ENCODE measurements around the gene LTB4R. TPM values are rescaled to one million over a fixed set of nuclear protein-coding genes. Genes with fewer than 3 reads are reported as not detected.

Gene LTB4R
- total RNA-seq, 2 donors from 2014 or later, result 6.4 to 6.6 TPM

DNA sequence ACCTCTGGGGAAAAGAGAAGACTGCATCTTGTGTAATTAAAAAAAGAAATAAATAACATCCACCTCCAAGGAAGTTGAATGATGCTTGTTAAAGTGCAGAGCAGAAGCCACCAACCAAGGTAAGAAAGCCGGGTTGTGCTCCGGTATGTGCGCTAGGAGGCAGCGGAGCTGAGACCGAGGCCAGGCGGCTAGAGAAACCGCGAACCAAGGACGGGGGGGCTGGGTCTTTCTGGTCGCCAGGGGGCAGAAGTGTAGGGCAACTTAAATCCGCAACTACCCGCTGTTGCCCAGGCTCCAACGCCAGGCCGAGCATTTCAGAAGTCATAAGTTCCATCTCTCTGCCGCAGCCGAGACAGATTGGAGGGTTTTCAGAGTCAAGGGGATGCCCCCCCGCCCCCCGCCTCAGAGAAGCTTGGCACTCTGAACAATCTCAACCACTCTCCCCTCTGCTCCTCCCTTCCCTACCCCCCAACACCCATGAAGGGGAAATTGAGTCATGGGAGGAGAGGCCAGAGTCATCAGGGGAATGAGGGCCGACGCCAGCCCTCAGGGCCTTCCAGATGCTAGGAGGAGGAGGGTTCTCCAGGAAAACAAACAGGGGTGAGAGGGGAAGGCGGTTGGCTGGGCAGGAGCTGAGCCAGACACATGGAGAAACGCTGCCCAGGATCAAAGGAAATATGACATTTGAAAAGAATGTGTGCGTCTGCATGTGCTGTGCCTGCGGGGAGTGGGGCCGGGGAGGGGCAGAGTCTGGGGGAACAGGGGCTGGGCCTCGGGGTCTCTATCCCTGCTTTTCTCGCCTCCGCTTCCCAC lies 54.5 kb downstream of the LTB4R start:
- Histone ChIP-seq H3K9ac (ENCODE audit: extremely low read depth, low read length, poor library complexity, severe bottlenecking) (no peak overlapping the region), H3K4me3 (ENCODE audit: low read length) (peak overlapping the region; percentile 84), H3K36me3 (ENCODE audit: control insufficient read depth, insufficient read depth, low read length) (no peaks in the 10 kb centered on the region), H3K9me3 (ENCODE audit: control insufficient read depth, low read length) (no peaks in the 10 kb centered on the region), H3K27me3 (ENCODE audit: control insufficient read depth, insufficient read depth, low read length, poor library complexity, severe bottlenecking) (peaks cover 25% of the 10 kb centered on the region), H3K4me1 (ENCODE audit: control insufficient read depth, insufficient read depth, low read length) (peaks cover 2% of the 10 kb centered on the region), H3K27ac (ENCODE audit: low read depth, low read length) (peak overlapping the region; percentile 52)
- peak; percentile 97 for DNase-seq
- peaks cover 8% of the 10 kb centered on the region for H3K4me1 Mint-ChIP-seq
- no peaks in the 10 kb centered on the region for H3K9me3 Mint-ChIP-seq
- peak overlapping the region; percentile 55 for H3K27ac Mint-ChIP-seq
- WGBS, 2 experiments (ENCODE audit: insufficient coverage in 1 of 2, insufficient read length in 1 of 2), result 5 to 6% methylated on average over 13 to 28 of the region's 28 CpGs
- peak overlapping the region; percentile 69 for H3K4me3 Mint-ChIP-seq
- peaks cover 33% of the 10 kb centered on the region for H3K27me3 Mint-ChIP-seq (ENCODE audit: insufficient read depth)
- H3K36me3 Mint-ChIP-seq (ENCODE audit: low read depth), result no peaks in the 10 kb centered on the region
- TF ChIP-seq, protein P1, sequence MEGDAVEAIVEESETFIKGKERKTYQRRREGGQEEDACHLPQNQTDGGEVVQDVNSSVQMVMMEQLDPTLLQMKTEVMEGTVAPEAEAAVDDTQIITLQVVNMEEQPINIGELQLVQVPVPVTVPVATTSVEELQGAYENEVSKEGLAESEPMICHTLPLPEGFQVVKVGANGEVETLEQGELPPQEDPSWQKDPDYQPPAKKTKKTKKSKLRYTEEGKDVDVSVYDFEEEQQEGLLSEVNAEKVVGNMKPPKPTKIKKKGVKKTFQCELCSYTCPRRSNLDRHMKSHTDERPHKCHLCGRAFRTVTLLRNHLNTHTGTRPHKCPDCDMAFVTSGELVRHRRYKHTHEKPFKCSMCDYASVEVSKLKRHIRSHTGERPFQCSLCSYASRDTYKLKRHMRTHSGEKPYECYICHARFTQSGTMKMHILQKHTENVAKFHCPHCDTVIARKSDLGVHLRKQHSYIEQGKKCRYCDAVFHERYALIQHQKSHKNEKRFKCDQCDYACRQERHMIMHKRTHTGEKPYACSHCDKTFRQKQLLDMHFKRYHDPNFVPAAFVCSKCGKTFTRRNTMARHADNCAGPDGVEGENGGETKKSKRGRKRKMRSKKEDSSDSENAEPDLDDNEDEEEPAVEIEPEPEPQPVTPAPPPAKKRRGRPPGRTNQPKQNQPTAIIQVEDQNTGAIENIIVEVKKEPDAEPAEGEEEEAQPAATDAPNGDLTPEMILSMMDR (conservative IDR thresholded peaks at IDR 0.05), result peak; percentile 99

DNA sequence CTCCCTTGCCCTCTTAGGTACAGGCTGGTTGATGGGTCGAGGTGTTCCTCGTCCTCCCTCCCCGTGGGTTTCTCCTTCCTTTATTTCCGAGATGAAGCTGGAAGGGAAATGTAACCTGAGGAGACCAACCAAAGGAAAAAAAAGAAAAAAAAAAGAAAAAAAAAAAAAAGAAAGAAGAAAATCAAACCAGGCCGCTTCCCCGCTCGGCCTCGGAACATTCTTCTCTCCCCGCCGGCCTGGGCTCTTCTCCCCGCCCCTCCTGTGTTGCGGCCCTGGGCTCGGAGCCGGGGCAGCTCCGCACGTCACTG lies 55.1 kb downstream of the LTB4R start:
- peak overlapping the region; percentile 84 for H3K4me3 ChIP-seq (ENCODE audit: low read length)
- Mint-ChIP-seq H3K4me1 (peaks cover 8% of the 10 kb centered on the region), H3K4me3 (peak overlapping the region; percentile 69), H3K36me3 (ENCODE audit: low read depth) (no peaks in the 10 kb centered on the region), H3K27ac (no peak overlapping the region), H3K27me3 (ENCODE audit: insufficient read depth) (peaks cover 28% of the 10 kb centered on the region), H3K9me3 (no peaks in the 10 kb centered on the region)
- H3K36me3 ChIP-seq (ENCODE audit: control insufficient read depth, insufficient read depth, low read length), result no peaks in the 10 kb centered on the region
- no peak for DNase-seq
- WGBS, 2 experiments (ENCODE audit: insufficient coverage in 1 of 2, insufficient read length in 1 of 2), result 2% methylated on average over 6 to 16 of the region's 16 CpGs
- H3K27ac ChIP-seq (ENCODE audit: low read depth, low read length), result peak overlapping the region; percentile 92
- H3K9me3 ChIP-seq (ENCODE audit: control insufficient read depth, low read length), result no peaks in the 10 kb centered on the region
- peaks cover 19% of the 10 kb centered on the region for H3K27me3 ChIP-seq (ENCODE audit: control insufficient read depth, insufficient read depth, low read length, poor library complexity, severe bottlenecking)
- TF ChIP-seq, protein P1 (conservative IDR thresholded peaks at IDR 0.05), result no peak
- peaks cover 7% of the 10 kb centered on the region for H3K4me1 ChIP-seq (ENCODE audit: control insufficient read depth, insufficient read depth, low read length)
- peak overlapping the region; percentile 41 for H3K9ac ChIP-seq (ENCODE audit: extremely low read depth, low read length, poor library complexity, severe bottlenecking)

DNA sequence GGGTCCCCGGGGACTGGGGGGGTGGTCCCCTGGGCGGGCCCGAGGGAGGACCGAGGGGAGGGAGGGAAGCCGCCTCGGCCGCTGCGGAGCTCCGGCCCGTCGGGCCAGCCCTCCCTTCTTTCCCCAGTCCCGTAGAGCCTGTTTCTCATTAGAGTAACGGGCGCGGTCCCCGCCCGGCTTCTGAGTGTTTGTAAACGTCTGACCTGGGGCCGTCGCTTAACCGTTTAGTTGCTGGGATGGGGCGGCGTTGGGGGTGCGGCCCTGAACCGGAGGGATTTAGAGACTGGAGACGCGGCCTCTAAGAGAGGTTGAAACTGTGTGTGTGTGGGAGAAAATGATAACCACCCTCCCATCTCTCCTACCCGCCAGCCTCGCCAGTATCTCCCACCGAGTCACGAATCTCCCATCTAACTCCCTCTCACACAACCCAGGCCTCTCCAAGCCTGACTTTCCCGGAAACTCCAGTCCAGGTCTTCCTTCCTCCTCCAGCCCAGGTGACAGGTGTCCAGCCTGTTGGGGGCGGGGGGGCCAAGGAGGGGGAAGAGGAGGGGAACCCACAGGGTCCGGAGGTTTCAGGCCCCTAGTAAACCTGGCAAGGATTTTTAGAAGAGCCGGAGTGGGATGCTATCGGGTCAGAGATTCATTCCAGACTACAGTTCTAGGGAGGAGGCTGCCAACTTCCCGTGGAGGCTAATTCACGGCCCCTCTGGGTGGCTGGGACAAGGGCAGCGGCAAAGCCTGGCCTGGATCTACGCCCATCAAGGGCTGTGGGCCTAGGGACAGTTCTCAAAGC lies 55.6 kb downstream of the LTB4R start:
- no peaks in the 10 kb centered on the region for H3K36me3 ChIP-seq (ENCODE audit: control insufficient read depth, insufficient read depth, low read length)
- TF ChIP-seq, protein P1 (conservative IDR thresholded peaks at IDR 0.05), result no peak
- H3K27ac Mint-ChIP-seq, result peak overlapping the region; percentile 93
- peak; percentile 99 for DNase-seq
- peaks cover 7% of the 10 kb centered on the region for H3K4me1 ChIP-seq (ENCODE audit: control insufficient read depth, insufficient read depth, low read length)
- H3K27ac ChIP-seq (ENCODE audit: low read depth, low read length), result peak overlapping the region; percentile 92
- peak overlapping the region; percentile 84 for H3K4me3 ChIP-seq (ENCODE audit: low read length)
- peak overlapping the region; percentile 41 for H3K9ac ChIP-seq (ENCODE audit: extremely low read depth, low read length, poor library complexity, severe bottlenecking)
- peaks cover 8% of the 10 kb centered on the region for H3K4me1 Mint-ChIP-seq
- no peaks in the 10 kb centered on the region for H3K36me3 Mint-ChIP-seq (ENCODE audit: low read depth)
- peaks cover 22% of the 10 kb centered on the region for H3K27me3 Mint-ChIP-seq (ENCODE audit: insufficient read depth)
- H3K4me3 Mint-ChIP-seq, result peak overlapping the region; percentile 69
- 0 to 1% methylated on average over 3 to 40 of the region's 40 CpGs for WGBS, 2 experiments (ENCODE audit: insufficient coverage in 1 of 2, insufficient read length in 1 of 2)
- H3K27me3 ChIP-seq (ENCODE audit: control insufficient read depth, insufficient read depth, low read length, poor library complexity, severe bottlenecking), result peaks cover 14% of the 10 kb centered on the region
- H3K9me3 Mint-ChIP-seq, result no peaks in the 10 kb centered on the region
- no peaks in the 10 kb centered on the region for H3K9me3 ChIP-seq (ENCODE audit: control insufficient read depth, low read length)

Other genes starting within 250 kb of the LTB4R start
- not detected for gene CPNE6, start 239.9 kb upstream of the LTB4R start, total RNA-seq
- gene PCK2, start 217.2 kb upstream of the LTB4R start, total RNA-seq, result 10 to 100 TPM; 37.7 to 42.8 TPM
- 10 to 100 TPM; 71.1 to 72.2 TPM for gene DCAF11, start 196.7 kb upstream of the LTB4R start, total RNA-seq
- 1 to 10 TPM; 1.9 TPM for gene NRL, start 196.6 kb upstream of the LTB4R start, total RNA-seq
- gene FITM1, start 180.8 kb upstream of the LTB4R start, total RNA-seq, result 1 to 10 TPM in 1 of 2 donors, not detected in 1; 1.1 TPM
- 100 to 1,000 TPM in 1 of 2 donors, 10 to 100 TPM in 1; 68.6 to 108 TPM for gene PSME1, start 175.3 kb upstream of the LTB4R start, total RNA-seq
- 10 to 100 TPM; 34.0 to 39.5 TPM for gene EMC9, start 169.9 kb upstream of the LTB4R start, total RNA-seq
- 100 to 1,000 TPM; 106 to 112 TPM for gene PSME2, start 164.9 kb upstream of the LTB4R start, total RNA-seq
- gene RNF31, start 164.0 kb upstream of the LTB4R start, total RNA-seq, result 10 to 100 TPM; 75.5 to 82.9 TPM
- gene IRF9, start 150.2 kb upstream of the LTB4R start, total RNA-seq, result 10 to 100 TPM; 13.6 to 26.9 TPM
- gene REC8, start 139.4 kb upstream of the LTB4R start, total RNA-seq, result 10 to 100 TPM; 60.3 to 98.3 TPM
- 10 to 100 TPM; 56.3 to 67.4 TPM for gene IPO4, start 122.7 kb upstream of the LTB4R start, total RNA-seq
- 10 to 100 TPM; 37.4 to 40.8 TPM for gene TM9SF1, start 116.1 kb upstream of the LTB4R start, total RNA-seq
- under 1 TPM; 0.38 to 0.51 TPM for gene TSSK4, start 105.8 kb upstream of the LTB4R start, total RNA-seq
- gene CHMP4A, start 98.0 kb upstream of the LTB4R start, total RNA-seq, result 10 to 100 TPM; 38.8 to 44.3 TPM
- 10 to 100 TPM; 21.0 to 25.0 TPM for gene MDP1, start 95.4 kb upstream of the LTB4R start, total RNA-seq
- 100 to 1,000 TPM; 210 to 267 TPM for gene NEDD8, start 79.1 kb upstream of the LTB4R start, total RNA-seq
- 10 to 100 TPM; 56.1 to 63.1 TPM for gene GMPR2, start 78.6 kb upstream of the LTB4R start, total RNA-seq
- 10 to 100 TPM; 43.4 to 43.5 TPM for gene TINF2, start 68.9 kb upstream of the LTB4R start, total RNA-seq
- 1 to 10 TPM; 1.6 to 3.4 TPM for gene TGM1, start 48.3 kb upstream of the LTB4R start, total RNA-seq
- 10 to 100 TPM; 20.2 to 20.5 TPM for gene RABGGTA, start 39.9 kb upstream of the LTB4R start, total RNA-seq
- 10 to 100 TPM; 21.2 to 22.5 TPM for gene DHRS1, start 11.7 kb upstream of the LTB4R start, total RNA-seq
- 10 to 100 TPM; 31.1 to 32.0 TPM for gene NOP9, start 11.7 kb upstream of the LTB4R start, total RNA-seq
- 1 to 10 TPM in 1 of 2 donors, under 1 TPM in 1; 0.97 to 3.1 TPM for gene CIDEB, start 3.5 kb upstream of the LTB4R start, total RNA-seq
- 1 to 10 TPM; 7.4 to 9.5 TPM for gene LTB4R2, start 1.4 kb upstream of the LTB4R start, total RNA-seq
- gene ADCY4, start 23.6 kb downstream of the LTB4R start, total RNA-seq, result not detected
- gene RIPK3, start 28.5 kb downstream of the LTB4R start, total RNA-seq, result not detected
- gene NFATC4, start 56.7 kb downstream of the LTB4R start, total RNA-seq, result 10 to 100 TPM; 24.8 to 34.1 TPM
- gene NYNRIN, start 87.5 kb downstream of the LTB4R start, total RNA-seq, result 10 to 100 TPM; 19.5 to 19.7 TPM
- 1 to 10 TPM; 2.1 to 2.4 TPM for gene CBLN3, start 118.2 kb downstream of the LTB4R start, total RNA-seq
- gene KHNYN, start 118.5 kb downstream of the LTB4R start, total RNA-seq, result 10 to 100 TPM; 46.2 to 46.6 TPM
- gene SDR39U1, start 131.3 kb downstream of the LTB4R start, total RNA-seq, result 10 to 100 TPM; 40.4 to 41.3 TPM
- gene CMA1, start 196.8 kb downstream of the LTB4R start, total RNA-seq, result not detected

All from endodermal cell (in vitro differentiated cells).